Kidney epithelial cell (primary cell): ENCODE results near the gene IKBKE. TPM values are rescaled to one million over a fixed set of nuclear protein-coding genes. Genes with fewer than 3 reads are reported as not detected.
A peak's percentile ranks its signal among the peaks of the same experiment; 100 is the strongest.

ENCODE experiments used
- DNase-seq: peaks from one replicate; pipeline ENCODE4 v3.0.0-alpha.2; 2010; ENCODE audit warnings: low read depth
- H3K27me3 ChIP-seq: 2 replicates; pipeline ENCODE4 v1.6.0; 2011; ENCODE audit warnings: low read length; ENCODE audit not compliant: control insufficient read depth, insufficient read depth
- H3K36me3 ChIP-seq: 2 replicates; pipeline ENCODE4 v1.5.1; 2011; ENCODE audit warnings: low read length; ENCODE audit not compliant: control insufficient read depth, insufficient read depth
- H3K4me3 ChIP-seq: 2 replicates; pipeline ENCODE4 v1.5.1; 2011; ENCODE audit warnings: low read depth, mild to moderate bottlenecking, control low read depth, low read length
- total RNA-seq: library from RNA; depleted of rRNA; stranded (reverse); fragments of >200 nt; gene quantifications from 2 replicates; pipeline ENCODE4 v1.2.3, GENCODE V29; 2015
- TF ChIP-seq, protein P1 (sequence below): IDR thresholded peaks from 2 replicates; pipeline ENCODE4 v1.5.1; 2011; ENCODE audit warnings: mild to moderate bottlenecking, moderate library complexity, low read length, control low read depth, inconsistent platforms; ENCODE audit not compliant: insufficient read depth, poor library complexity, severe bottlenecking

IKBKE gene
- total RNA-seq, 1 donor from 2014 or later: 33.2 TPM

GRCh38 chr1:206489980-206490770, 19.9 kb downstream of the IKBKE start:
- H3K36me3 ChIP-seq: no peaks in the 10 kb centered on the region
- TF ChIP-seq, protein P1, sequence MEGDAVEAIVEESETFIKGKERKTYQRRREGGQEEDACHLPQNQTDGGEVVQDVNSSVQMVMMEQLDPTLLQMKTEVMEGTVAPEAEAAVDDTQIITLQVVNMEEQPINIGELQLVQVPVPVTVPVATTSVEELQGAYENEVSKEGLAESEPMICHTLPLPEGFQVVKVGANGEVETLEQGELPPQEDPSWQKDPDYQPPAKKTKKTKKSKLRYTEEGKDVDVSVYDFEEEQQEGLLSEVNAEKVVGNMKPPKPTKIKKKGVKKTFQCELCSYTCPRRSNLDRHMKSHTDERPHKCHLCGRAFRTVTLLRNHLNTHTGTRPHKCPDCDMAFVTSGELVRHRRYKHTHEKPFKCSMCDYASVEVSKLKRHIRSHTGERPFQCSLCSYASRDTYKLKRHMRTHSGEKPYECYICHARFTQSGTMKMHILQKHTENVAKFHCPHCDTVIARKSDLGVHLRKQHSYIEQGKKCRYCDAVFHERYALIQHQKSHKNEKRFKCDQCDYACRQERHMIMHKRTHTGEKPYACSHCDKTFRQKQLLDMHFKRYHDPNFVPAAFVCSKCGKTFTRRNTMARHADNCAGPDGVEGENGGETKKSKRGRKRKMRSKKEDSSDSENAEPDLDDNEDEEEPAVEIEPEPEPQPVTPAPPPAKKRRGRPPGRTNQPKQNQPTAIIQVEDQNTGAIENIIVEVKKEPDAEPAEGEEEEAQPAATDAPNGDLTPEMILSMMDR: peak; percentile 99
- no peaks in the 10 kb centered on the region for H3K27me3 ChIP-seq
- DNase-seq: no peak
- no peak overlapping the region for H3K4me3 ChIP-seq

DNA sequence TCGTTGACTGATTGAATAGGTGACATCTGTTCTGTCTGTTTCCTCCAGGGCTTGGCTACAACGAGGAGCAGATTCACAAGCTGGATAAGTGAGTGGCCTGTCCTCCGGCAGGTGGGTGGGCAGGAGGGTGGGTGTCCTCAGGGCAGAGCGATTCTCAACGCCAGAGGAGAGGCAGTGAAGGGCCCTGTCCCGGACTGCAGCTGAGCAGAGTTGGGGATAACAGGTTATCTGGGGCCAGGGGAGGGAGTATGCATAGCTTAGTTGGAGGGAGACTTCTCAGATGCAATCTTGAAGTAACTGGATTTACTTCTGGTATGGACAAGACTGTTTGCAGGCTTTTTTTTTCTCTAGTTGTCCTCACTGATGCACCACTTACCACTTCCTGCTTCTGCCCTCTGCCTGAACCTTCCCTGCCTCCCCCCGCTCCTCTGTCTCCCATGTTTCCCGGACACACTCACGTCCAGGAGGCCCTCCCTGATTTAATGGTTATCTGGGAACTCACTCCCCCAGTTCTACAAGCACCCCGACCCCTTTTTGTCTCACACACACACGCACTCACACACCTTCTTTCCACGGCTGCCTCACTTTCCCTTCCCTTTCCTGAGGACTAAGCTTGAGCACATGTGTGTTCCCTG, 20.6 kb downstream of the IKBKE start:
- H3K4me3 ChIP-seq: no peak overlapping the region
- no peaks in the 10 kb centered on the region for H3K27me3 ChIP-seq
- H3K36me3 ChIP-seq: no peaks in the 10 kb centered on the region
- TF ChIP-seq, protein P1: no peak
- no peak for DNase-seq

- H3K27me3 ChIP-seq: no peaks in the 10 kb centered on the region
- H3K36me3 ChIP-seq: peaks cover 1% of the 10 kb centered on the region
- TF ChIP-seq, protein P1: no peak
- DNase-seq: no peak
- H3K4me3 ChIP-seq: no peak overlapping the region
These were observed 21.3 kb downstream of the IKBKE start for GRCh38 chr1:206491616-206492015.

- H3K27me3 ChIP-seq: no peaks in the 10 kb centered on the region
- DNase-seq: no peak
- H3K36me3 ChIP-seq: peaks cover 1% of the 10 kb centered on the region
- no peak overlapping the region for H3K4me3 ChIP-seq
- TF ChIP-seq, protein P1: no peak
These were observed 22.3 kb downstream of the IKBKE start for GRCh38 chr1:206492589-206492988.

GRCh38 chr1:206493279-206493678, 23.0 kb downstream of the IKBKE start:
- no peaks in the 10 kb centered on the region for H3K27me3 ChIP-seq
- TF ChIP-seq, protein P1: no peak
- H3K4me3 ChIP-seq: no peak overlapping the region
- DNase-seq: no peak
- peaks cover 1% of the 10 kb centered on the region for H3K36me3 ChIP-seq
